Stimulated activated CD8-positive, alpha-beta memory T cell treated with anti-CD3 and anti-CD28 coated beads, Interleukin-7, amount 100 ng/mL, for 1 hour (primary cell): ENCODE measurements around the gene PTTG1IP.

ENCODE experiments used
- DNase-seq, 2 donors: peaks; one replicate each; pipeline ENCODE4 v3.0.0-alpha.2; 2020; ENCODE audit warnings: low read depth in 2 of 2

PTTG1IP gene

GRCh38 chr21:44866780-44867179 lies 6.7 kb downstream of the PTTG1IP start:
- DNase-seq: no peak

GRCh38 chr21:44865561-44866280 lies 7.8 kb downstream of the PTTG1IP start:
- DNase-seq: no peak

DNA sequence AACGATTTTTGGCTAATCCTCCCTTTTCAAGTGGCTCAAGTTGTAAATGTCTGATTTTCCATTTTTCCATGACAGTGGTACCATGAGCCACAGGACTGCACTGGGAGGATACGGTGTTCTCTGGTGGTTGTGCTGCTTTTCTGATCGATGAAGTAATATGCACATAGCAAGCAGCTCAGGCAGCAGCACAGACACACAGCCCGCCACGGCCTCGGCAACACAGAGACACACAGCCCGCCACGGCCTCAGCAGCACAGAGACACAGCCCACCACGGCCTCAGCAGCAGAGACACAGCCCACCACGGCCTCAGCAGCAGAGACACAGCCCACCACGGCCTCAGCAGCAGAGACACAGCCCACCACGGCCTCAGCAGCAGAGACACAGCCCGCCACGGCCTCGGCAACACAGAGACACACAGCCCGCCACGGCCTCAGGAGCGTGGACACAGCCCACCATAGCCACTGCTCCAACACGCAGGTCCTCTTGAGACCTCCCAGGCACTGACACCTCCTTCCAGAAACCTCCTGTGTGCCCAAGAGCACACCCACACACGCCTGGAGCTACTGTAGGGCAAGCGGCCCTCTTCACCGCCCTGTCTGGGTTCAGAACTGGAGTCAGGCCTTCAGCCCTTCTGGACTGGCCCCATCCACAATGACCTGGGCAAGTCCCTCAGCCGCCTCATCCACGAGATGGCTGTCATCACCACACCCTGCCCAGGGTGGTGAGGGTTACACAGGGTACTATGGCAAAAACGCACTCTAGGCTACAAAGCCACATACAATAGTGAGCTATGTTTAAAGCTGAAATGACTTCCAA lies 10.4 kb downstream of the PTTG1IP start:
- no peak for DNase-seq

DNA sequence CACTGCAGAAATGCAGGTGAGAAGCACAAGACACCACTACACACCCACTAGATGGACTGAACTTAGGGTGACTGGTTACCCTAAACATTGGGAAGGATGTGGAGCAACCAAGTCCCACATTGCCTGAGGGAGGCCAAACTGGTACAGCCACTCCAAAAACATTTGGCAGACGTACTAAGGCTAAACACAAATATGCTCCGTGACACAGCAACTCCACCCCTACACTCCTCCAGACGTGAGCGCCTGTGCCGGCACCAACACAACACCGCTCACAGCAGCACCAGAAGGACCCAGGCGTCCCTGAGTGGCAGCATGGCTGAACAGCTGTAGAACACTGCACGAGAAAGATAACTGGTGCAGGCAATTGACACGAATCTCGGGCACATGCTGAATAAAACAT lies 14.7 kb downstream of the PTTG1IP start:
- no peak for DNase-seq

DNA sequence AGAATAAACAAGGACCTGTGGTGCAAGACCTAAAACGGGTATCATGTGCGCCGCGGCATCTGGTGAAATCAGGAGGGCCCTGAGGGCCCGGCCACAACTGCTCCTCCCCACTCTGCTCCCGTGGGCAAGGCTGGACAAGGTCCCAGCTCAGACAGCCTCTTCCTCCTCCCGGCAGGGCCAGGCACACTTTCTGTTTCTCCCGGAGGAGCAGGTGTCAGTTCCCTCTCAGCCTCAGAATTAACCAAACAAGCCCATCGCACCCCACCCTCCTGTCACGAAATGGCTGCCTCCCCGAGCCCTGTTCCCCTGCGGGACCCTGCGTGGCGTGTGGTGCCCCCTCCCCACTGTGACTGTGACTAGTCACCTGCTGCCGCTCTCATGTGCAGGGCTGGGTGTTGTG lies 15.2 kb downstream of the PTTG1IP start:
- DNase-seq: no peak

DNA sequence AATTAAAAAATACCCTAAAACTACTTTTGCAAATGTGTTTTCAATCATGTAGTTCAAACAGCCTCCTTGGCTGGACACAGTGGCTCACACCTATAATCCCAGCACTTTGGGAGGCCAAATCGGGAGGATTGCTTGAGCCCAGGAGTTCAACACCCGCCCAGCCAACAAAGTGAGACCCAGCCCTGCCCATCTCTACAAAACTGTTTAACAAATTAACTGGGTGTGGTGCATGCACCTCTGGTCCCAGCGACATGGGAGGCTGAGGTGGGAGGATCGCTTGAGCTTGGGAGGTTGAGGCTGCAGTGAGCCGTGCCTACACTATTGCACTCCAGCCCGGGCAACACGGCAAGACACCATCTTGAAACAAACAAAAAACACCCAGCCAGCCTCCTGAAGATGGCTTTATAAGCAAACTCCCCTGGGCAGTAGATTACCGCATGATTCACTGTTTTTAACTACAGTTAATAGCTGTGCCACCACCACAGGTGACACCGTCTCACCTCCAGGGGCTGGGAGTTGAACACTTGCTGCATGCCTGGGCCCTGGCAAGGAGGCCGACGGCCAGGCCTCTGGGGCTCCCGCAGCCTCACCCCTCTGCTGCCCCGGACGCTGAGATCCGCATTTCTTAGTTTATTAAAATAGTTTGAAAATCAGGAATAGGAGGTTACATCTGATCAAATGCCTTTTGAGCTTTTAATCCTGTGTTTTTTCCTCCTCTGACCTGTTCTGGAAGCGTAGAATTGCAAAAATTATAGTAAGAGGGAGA lies 16.2 kb downstream of the PTTG1IP start:
- no peak for DNase-seq

DNA sequence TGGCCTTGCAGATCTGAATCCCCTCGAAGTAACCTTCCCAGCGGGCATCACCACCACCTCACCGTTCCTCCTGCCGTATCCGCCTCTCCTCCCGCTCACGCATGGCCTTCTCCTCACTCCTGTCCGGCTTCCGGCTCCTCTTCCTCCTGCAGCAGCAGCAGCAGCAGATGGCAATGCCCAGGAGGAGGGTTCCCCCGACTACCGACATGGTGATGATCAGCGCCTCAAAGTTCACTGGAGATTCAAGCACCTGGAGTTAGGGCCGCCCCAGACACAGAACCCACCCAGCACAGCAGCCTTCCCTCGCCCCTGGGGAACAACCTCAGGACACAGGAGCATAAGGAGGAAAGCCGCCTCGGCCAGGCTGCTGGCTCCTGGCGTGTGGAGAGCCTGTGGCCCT lies 17.4 kb downstream of the PTTG1IP start:
- DNase-seq: no peak

- DNase-seq: no peak
Observed at GRCh38 chr21:44855572-44855971, 17.9 kb downstream of the PTTG1IP start.

GRCh38 chr21:44854664-44855446 lies 18.6 kb downstream of the PTTG1IP start:
- DNase-seq: no peak

DNA sequence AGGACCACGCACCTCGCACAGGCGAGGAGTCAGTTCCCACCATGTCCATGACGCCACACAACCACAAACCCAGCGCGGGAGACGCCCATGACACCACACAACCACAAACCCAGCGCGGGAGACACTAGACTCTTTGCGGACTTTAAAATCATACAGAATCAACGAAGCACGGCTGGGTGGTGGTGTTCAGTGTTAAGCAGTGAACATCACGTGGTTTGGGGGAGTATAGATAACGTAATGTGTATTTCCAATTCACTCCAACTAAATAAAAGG lies 19.2 kb downstream of the PTTG1IP start:
- no peak for DNase-seq

- no peak for DNase-seq
Observed at GRCh38 chr21:44853601-44854390, 19.7 kb downstream of the PTTG1IP start.

- DNase-seq: no peak
Observed at GRCh38 chr21:44850905-44851657, 22.4 kb downstream of the PTTG1IP start.

- DNase-seq: no peak
Observed at GRCh38 chr21:44850208-44850800, 23.2 kb downstream of the PTTG1IP start.

GRCh38 chr21:44849616-44850130 lies 23.8 kb downstream of the PTTG1IP start:
- no peak for DNase-seq

DNA sequence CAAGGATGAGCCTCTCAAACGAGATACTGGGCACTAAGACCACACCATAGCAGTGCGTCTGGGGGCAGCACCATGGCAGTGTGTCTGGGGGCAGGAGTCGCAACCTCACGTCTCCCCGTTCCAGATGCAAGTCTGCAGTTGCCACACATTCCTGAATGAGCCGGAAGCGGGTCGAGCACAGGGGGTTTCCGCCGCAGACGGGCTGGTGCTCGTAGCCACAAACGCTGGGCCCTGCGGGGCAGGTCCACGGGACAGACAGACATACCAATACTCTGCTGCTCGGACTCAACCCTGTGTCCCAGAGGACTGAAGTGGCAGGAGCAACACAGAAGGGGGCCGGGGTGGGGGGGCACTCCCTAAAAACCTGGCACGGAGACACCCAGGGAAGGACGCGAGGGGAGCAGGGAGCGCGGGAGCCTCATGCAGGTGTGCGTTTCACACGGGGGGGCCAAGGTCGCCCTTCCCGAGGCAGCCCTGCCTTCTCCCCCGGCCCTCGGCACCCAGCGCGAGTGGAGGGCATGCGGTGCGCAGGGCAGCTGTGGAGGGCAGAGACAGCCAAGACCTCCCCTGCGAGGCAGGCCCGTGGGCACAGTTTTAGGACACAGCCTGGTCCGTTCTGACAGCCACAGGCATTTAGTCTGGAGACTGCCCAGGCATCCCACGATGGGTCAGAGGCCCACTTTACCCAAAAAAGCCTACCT lies 24.5 kb downstream of the PTTG1IP start:
- no peak for DNase-seq

- no peak for DNase-seq
Observed at GRCh38 chr21:44847261-44848056, 26.0 kb downstream of the PTTG1IP start.

DNA sequence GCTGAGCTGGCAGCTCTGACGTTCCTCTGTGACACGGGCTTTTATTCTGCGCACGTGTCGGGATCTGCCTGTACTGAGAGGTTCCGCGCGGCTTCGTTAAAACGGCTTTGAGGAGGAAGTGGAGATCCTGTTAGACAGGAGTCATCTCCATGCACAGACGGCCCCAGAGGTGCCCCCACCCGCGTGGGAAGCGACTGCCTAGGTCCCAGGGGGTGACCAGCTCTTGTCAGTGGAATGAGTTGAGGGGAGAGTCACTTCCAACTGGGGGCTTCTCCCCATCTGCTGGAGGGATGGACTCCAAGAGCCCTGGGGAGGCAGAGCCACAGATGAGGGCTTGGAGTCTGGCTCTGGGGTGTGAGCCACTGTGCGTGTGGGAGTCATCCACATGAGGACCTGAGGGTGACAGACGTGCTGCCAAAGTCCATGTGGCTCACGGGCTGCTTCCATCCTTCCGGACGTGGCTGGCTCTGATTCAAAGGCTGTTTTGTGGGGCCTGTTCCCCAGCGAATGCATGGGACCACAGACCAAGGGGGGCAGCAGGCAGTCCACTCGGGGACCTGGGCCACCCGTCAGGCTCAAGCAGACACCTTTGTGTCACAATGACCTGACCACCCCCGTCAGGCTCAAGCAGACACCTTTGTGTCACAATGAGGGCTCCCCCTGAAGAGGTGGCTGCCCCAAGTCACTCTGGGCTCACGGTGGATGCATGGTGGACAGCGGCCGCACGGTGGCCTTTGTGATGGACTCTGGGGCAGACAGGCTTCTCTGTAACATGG lies 26.8 kb downstream of the PTTG1IP start:
- DNase-seq: no peak

DNA sequence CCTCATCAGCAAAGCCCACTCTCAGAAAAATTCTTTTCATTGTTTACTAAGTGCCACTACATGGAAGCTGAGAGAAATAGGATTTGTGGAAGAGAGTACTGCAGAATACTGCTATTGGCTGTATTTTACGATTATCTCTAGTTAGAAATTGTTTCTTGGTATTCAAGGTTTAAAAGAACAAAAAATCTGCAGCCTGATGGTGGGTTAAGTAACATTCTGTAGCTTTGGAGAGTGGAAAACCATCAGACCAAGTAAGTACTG lies 27.3 kb downstream of the PTTG1IP start:
- no peak for DNase-seq
